Activated T-cell treated with anti-CD3 and anti-CD28 coated beads for 48 hours (primary cell): ENCODE measurements around the gene FRMD6.
A peak's percentile ranks its signal among the peaks of the same experiment; 100 is the strongest.
"Not testable (repeated sequence)": the region's sequence is repeated elsewhere in the genome, so short reads cannot be mapped to it uniquely, and the experiment has no call there.

Experiments used
- DNase-seq: peaks from one replicate; pipeline ENCODE4 v3.0.0-alpha.2; 2020; ENCODE audit warnings: low read depth

Gene FRMD6

DNA sequence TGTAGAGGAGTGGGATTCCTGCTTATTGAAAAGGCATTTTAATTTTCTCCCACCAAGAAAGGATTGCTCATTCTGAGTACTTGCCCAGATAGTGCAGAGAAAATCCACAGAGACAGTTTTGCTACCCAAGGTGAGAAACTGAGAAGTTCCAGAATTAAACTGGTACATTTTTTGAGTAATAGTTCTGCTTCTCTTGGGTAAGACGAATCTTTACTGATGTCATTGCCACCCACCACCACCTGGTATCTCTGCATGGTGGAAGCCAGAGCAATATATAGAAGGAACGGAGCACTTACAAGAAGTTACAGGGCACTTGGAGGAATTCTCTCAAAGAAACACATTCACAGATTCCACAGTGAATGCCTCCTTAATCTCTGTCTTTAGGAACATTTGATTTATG, 20.7 kb upstream of the FRMD6 start:
- peak; percentile 12 for DNase-seq

GRCh38 chr14:51633298-51633697, 18.4 kb upstream of the FRMD6 start:
- not testable (repeated sequence) for DNase-seq

DNA sequence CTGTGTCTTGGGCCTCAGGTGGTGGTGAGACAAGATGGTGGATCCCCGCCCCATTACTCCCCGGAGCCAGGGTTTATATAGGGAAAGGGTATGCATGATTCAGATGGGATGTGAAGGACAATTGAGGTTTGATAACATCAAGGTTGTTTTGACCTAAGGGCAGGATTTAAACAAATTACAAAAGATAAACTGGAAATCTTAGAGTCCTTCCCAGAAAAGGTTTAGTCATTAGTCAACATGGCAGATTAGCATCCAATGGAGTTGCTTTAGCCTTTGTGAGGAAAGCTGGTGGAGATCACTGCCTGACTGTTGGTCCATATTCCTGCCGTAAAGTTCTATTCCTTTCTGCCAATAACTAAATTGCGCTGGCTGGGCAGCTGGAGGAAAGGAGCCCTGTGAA, 15.6 kb upstream of the FRMD6 start:
- no peak for DNase-seq

- no peak for DNase-seq
These were observed 13.4 kb upstream of the FRMD6 start for GRCh38 chr14:51638071-51638944.

- no peak for DNase-seq
These were observed 11.9 kb upstream of the FRMD6 start for GRCh38 chr14:51639668-51640316.

DNA sequence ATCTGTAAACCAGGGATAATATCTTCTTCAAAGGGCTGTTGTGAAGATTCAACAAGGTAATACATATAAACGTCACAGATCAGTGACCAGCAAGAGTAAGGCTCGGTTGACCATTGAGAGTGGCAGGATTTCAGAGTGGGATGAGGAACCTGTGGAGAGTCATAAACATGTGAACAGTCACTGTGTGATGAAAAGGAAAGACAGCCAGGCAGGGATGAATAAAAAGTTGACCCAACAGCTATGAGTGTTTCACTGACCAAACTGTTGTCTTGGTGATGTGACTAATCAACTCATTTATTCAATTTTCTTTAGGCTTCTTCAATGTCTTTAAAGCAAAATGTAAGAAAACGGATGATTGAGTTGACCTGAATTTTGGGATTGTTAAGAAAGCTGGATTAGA, 8.6 kb upstream of the FRMD6 start:
- DNase-seq, result no peak

- no peak for DNase-seq
These were observed 7.3 kb upstream of the FRMD6 start for GRCh38 chr14:51644217-51644933.

DNA sequence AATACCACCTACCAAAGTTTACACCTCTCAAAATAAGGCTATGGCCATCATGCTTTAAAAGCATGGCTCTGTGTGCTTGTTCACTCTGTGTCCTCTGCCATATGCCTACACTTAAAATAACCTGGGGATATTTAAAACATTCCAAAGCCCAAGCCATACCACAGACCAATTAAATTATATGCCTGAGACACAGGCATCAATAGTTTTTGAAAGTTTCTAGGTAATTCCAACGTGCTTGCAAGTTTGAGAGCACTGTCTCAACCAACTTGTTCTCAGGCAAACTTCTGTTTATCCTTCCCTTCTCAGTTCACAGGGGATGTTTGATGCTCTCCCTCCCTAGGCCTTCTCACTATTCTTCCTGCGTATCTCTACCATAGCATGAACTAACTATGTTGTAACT, 3.4 kb upstream of the FRMD6 start:
- no peak for DNase-seq

DNA sequence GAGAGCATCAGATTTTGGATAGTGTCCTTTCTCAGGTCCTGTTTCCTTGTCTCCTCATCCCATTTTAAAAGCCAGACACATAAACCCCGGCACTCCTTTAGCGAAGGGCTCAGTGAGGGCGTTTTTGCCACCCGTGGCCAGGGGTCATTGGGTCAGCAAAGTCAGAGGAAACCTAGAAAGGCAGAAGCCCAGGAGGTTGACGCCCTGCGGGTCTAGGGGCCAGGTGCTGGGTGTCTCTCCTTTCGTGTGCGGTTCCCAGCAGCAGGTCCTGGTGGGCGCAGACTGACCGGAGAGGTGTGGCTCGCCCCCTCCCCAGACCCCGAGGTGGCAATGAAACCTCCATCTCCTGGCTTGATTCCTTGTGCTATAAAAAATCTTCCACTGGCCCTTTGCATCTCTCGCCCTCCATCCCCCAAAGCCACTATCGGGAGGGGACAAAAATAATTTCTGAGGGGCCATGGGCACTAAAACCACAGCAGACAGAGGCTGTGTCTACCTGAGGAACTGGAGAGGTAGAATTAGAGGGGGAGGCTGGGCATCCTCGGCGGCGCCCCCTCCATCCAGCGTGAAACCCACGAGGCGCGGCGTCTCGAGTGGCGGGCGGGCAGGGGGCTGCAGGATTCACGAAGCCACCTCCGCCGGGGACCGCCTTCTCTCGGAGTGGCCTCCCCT, 858 bp upstream of the FRMD6 start:
- DNase-seq, result no peak

DNA sequence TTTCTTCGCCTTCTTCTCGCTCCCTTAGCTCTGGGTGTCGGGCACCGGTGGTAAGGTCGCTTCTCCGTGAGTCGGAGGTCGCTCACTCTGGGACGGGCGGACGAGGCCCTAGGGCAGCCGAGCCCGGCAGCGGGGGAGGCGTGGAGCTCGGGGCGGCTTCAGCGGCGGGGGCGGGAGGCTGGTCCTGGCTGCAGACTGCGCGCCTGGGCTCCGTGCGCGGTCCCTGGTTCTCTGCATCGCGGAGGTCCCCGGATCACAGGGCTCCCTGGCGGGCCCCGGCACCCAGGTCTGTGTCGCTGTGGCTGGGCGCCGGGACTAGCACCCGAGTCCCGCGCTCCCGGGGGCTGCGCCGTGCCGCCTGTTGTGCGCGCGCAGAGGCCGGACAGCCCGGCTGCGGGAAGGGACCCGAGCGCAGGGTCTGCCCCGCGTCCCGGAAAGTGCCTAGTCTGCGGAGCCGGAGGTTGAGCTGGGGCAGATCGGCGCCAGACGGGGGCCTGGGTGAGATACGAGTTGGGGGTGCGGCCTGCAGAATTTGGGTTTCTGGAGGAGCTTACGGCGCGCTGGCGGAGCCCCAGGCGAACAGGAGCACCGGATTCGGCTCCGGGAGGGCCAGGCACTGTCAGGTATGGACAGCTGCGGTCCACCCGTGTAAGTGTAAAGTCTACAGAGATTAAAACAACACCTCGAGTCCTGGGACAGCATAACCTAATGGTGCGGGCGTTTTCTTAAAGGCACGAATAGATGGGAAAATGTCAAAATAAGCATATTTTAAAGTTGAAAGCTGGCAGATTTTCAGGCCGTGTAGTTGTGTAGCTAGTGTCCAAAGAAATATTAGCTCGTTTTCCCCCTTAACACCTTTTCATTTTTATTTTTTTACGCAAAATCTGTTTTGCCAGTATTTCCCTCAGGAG, 713 bp downstream of the FRMD6 start:
- DNase-seq, result no peak

- DNase-seq, result no peak
These were observed 1.5 kb downstream of the FRMD6 start for GRCh38 chr14:51653079-51653774.

- no peak for DNase-seq
These were observed 2.2 kb downstream of the FRMD6 start for GRCh38 chr14:51653775-51654532.

- no peak for DNase-seq
These were observed 2.8 kb downstream of the FRMD6 start for GRCh38 chr14:51654533-51654845.

GRCh38 chr14:51657762-51658161, 6.1 kb downstream of the FRMD6 start:
- DNase-seq, result no peak

- DNase-seq, result no peak
These were observed 6.9 kb downstream of the FRMD6 start for GRCh38 chr14:51658441-51659173.

GRCh38 chr14:51660741-51661140, 9.0 kb downstream of the FRMD6 start:
- no peak for DNase-seq

- no peak for DNase-seq
These were observed 9.8 kb downstream of the FRMD6 start for GRCh38 chr14:51661504-51661903.

GRCh38 chr14:51663783-51664326, 12.1 kb downstream of the FRMD6 start:
- DNase-seq, result no peak

DNA sequence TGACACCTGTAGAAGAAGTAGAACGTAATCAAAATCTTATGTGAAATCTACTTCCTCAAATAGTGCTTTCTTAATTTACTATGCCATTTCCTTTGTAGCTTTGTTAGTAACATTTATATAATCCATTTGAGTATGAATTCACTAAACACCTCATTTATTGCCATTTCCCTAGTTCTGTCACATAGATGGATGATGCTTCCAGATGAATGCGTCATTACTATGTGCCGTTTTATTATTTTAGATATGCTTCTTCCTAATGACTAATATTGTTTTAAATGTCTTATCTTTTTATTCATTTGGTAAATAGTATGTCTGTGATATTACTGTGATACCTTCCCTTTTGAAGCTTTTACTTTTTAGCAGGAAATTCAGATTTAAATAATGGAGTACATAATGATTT, 14.4 kb downstream of the FRMD6 start:
- no peak for DNase-seq
